ENCODE results near the gene C17orf75. TPM values are rescaled to one million over a fixed set of nuclear protein-coding genes. Genes with fewer than 3 reads are reported as not detected.

C17orf75 gene
- total and polyA plus RNA-seq, 5 donors from 2014 or later, result 6.3 to 11.8 (median 9.5) TPM

GRCh38 chr17:32299580-32300164 lies 42.3 kb downstream of the C17orf75 start:
- Histone ChIP-seq H3K36me3 (ENCODE audit: control insufficient read depth, insufficient read depth, low read length) (no peaks in the 10 kb centered on the region), H3K27me3 (ENCODE audit: control insufficient read depth, insufficient read depth, low read length) (no peaks in the 10 kb centered on the region), H3K4me1 (ENCODE audit: control insufficient read depth, insufficient read depth, low read length, poor library complexity, severe bottlenecking) (no peaks in the 10 kb centered on the region), H3K27ac (ENCODE audit: insufficient read depth, low read length, poor library complexity, severe bottlenecking) (no peak overlapping the region), H3K4me3 (ENCODE audit: low read depth, low read length) (no peak overlapping the region), H3K9me3 (ENCODE audit: control insufficient read depth in 2 of 2, low read length in 2 of 2) (no peaks in the 10 kb centered on the region)
- DNase-seq (no peak), ATAC-seq (ENCODE audit: low read depth in 2 of 2) (no peak)
- no peaks in the 10 kb centered on the region for H3K4me1 Mint-ChIP-seq
- H3K4me3 Mint-ChIP-seq, result no peak overlapping the region
- no peaks in the 10 kb centered on the region for H3K27me3 Mint-ChIP-seq
- H3K9me3 Mint-ChIP-seq, result peaks cover 0 to under 1% (median 0%) of the 10 kb centered on the region in 7 donors
- H3K36me3 Mint-ChIP-seq, result no peaks in the 10 kb centered on the region
- H3K27ac Mint-ChIP-seq, result peak overlapping the region in 1 of 3 donors; percentile 10

GRCh38 chr17:32298721-32299579 lies 43.0 kb downstream of the C17orf75 start:
- Histone ChIP-seq H3K27me3 (ENCODE audit: control insufficient read depth, insufficient read depth, low read length) (no peaks in the 10 kb centered on the region), H3K9me3 (ENCODE audit: control insufficient read depth in 2 of 2, low read length in 2 of 2) (no peaks in the 10 kb centered on the region), H3K4me3 (ENCODE audit: low read depth, low read length) (no peak overlapping the region), H3K4me1 (ENCODE audit: control insufficient read depth, insufficient read depth, low read length, poor library complexity, severe bottlenecking) (no peaks in the 10 kb centered on the region), H3K27ac (ENCODE audit: insufficient read depth, low read length, poor library complexity, severe bottlenecking) (no peak overlapping the region), H3K36me3 (ENCODE audit: control insufficient read depth, insufficient read depth, low read length) (no peaks in the 10 kb centered on the region)
- Mint-ChIP-seq H3K27ac (no peak overlapping the region), H3K36me3 (no peaks in the 10 kb centered on the region), H3K9me3 (no peaks in the 10 kb centered on the region), H3K4me3 (no peak overlapping the region), H3K27me3 (peaks cover 4% of the 10 kb centered on the region), H3K4me1 (no peaks in the 10 kb centered on the region)
- DNase-seq (no peak), ATAC-seq (ENCODE audit: low read depth in 2 of 2) (no peak)

DNA sequence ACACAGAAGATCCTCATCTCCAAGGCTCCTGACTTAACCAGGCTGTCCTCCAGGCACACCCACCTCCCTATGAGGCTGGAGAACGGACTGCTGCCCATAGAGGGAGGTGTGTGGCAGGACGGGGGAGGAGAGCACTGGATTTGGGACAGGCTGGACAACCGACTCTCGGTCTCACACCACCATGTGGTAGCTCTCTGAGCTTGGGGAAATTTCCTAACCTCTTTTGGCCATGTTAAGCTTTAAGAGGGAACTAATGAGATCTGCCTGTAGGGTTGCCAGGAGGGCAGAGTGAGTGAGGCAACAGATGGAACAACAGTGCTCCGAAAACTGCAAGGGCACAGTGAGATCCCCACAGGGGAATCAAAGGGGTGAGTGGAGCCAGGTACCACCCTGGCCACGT lies 43.7 kb downstream of the C17orf75 start:
- Mint-ChIP-seq H3K4me3 (no peak overlapping the region), H3K27me3 (peaks cover 4% of the 10 kb centered on the region), H3K9me3 (no peaks in the 10 kb centered on the region), H3K4me1 (no peaks in the 10 kb centered on the region), H3K36me3 (no peaks in the 10 kb centered on the region), H3K27ac (no peak overlapping the region)
- no peak overlapping the region for H3K4me3 ChIP-seq (ENCODE audit: low read depth, low read length)
- no peaks in the 10 kb centered on the region for H3K4me1 ChIP-seq (ENCODE audit: control insufficient read depth, insufficient read depth, low read length, poor library complexity, severe bottlenecking)
- no peak for DNase-seq
- H3K9me3 ChIP-seq (ENCODE audit: control insufficient read depth in 2 of 2, low read length in 2 of 2), result no peaks in the 10 kb centered on the region
- no peak overlapping the region for H3K27ac ChIP-seq (ENCODE audit: insufficient read depth, low read length, poor library complexity, severe bottlenecking)
- no peak for ATAC-seq (ENCODE audit: low read depth in 2 of 2)
- H3K27me3 ChIP-seq (ENCODE audit: control insufficient read depth, insufficient read depth, low read length), result no peaks in the 10 kb centered on the region
- no peaks in the 10 kb centered on the region for H3K36me3 ChIP-seq (ENCODE audit: control insufficient read depth, insufficient read depth, low read length)

DNA sequence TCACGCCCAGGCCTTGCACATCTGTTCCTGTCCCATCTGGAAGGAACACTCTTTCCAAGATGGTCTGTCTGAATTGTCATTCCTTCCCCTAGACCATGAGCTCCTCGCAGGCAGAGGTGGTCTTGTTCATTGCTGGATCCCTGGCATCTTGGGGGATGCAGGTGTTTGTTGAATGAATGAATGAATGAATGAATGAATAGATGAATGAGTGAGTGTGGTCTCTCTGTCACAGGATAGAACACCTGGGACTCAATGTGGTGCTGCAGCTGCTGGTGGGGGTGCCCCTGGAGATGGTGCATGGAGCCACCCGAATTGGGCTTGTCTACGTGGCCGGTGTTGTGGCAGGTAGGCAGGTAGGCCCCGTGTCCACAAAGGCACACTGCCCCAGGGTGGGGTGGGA lies 44.1 kb downstream of the C17orf75 start:
- DNase-seq, result no peak
- Mint-ChIP-seq H3K27me3 (peaks cover 4% of the 10 kb centered on the region), H3K9me3 (no peaks in the 10 kb centered on the region), H3K36me3 (no peaks in the 10 kb centered on the region), H3K27ac (no peak overlapping the region), H3K4me3 (no peak overlapping the region), H3K4me1 (no peaks in the 10 kb centered on the region)
- Histone ChIP-seq H3K4me3 (ENCODE audit: low read depth, low read length) (no peak overlapping the region), H3K9me3 (ENCODE audit: control insufficient read depth in 2 of 2, low read length in 2 of 2) (no peaks in the 10 kb centered on the region), H3K27me3 (ENCODE audit: control insufficient read depth, insufficient read depth, low read length) (no peaks in the 10 kb centered on the region), H3K27ac (ENCODE audit: insufficient read depth, low read length, poor library complexity, severe bottlenecking) (no peak overlapping the region), H3K4me1 (ENCODE audit: control insufficient read depth, insufficient read depth, low read length, poor library complexity, severe bottlenecking) (no peaks in the 10 kb centered on the region), H3K36me3 (ENCODE audit: control insufficient read depth, insufficient read depth, low read length) (no peaks in the 10 kb centered on the region)
- no peak for ATAC-seq (ENCODE audit: low read depth in 2 of 2)

DNA sequence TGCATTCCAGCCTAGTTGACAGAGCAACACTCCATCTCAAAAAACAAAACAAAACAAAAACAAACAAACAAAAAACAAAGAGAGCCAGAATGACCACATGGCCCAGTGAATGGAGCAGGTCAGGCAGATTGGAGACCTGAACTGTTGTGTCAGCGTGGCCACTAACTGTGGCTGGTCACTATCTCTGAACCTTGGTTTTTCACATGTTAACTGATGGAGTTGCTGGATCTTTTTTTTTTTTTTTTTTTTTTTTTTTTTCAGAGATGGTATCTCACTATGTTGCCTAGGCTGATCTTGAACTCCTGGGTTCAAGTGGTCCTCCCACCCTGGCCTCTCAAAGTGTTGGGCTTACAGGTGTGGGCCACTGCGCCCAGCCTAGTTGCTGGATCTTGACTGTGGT lies 44.5 kb downstream of the C17orf75 start:
- Histone ChIP-seq H3K4me3 (ENCODE audit: low read depth, low read length) (no peak overlapping the region), H3K4me1 (ENCODE audit: control insufficient read depth, insufficient read depth, low read length, poor library complexity, severe bottlenecking) (no peaks in the 10 kb centered on the region), H3K27ac (ENCODE audit: insufficient read depth, low read length, poor library complexity, severe bottlenecking) (no peak overlapping the region), H3K27me3 (ENCODE audit: control insufficient read depth, insufficient read depth, low read length) (no peaks in the 10 kb centered on the region), H3K36me3 (ENCODE audit: control insufficient read depth, insufficient read depth, low read length) (no peaks in the 10 kb centered on the region), H3K9me3 (ENCODE audit: control insufficient read depth in 2 of 2, low read length in 2 of 2) (no peaks in the 10 kb centered on the region)
- Mint-ChIP-seq H3K4me3 (no peak overlapping the region), H3K27ac (no peak overlapping the region), H3K36me3 (no peaks in the 10 kb centered on the region), H3K27me3 (peaks cover 4% of the 10 kb centered on the region), H3K9me3 (no peaks in the 10 kb centered on the region), H3K4me1 (no peaks in the 10 kb centered on the region)
- no peak for DNase-seq
- ATAC-seq (ENCODE audit: low read depth in 2 of 2), result no peak

GRCh38 chr17:32292094-32292493 lies 49.9 kb downstream of the C17orf75 start:
- ATAC-seq (ENCODE audit: low read depth in 2 of 2), result no peak
- H3K27ac Mint-ChIP-seq, result no peak overlapping the region
- H3K4me1 ChIP-seq (ENCODE audit: control insufficient read depth, insufficient read depth, low read length, poor library complexity, severe bottlenecking), result no peaks in the 10 kb centered on the region
- H3K9me3 ChIP-seq (ENCODE audit: control insufficient read depth in 2 of 2, low read length in 2 of 2), result no peaks in the 10 kb centered on the region
- H3K36me3 ChIP-seq (ENCODE audit: control insufficient read depth, insufficient read depth, low read length), result no peaks in the 10 kb centered on the region
- no peaks in the 10 kb centered on the region for H3K27me3 ChIP-seq (ENCODE audit: control insufficient read depth, insufficient read depth, low read length)
- no peak for DNase-seq
- H3K4me3 Mint-ChIP-seq, result peak overlapping the region in 1 of 4 donors; percentile 7
- H3K36me3 Mint-ChIP-seq, result no peaks in the 10 kb centered on the region
- H3K27ac ChIP-seq (ENCODE audit: insufficient read depth, low read length, poor library complexity, severe bottlenecking), result no peak overlapping the region
- no peaks in the 10 kb centered on the region for H3K4me1 Mint-ChIP-seq
- H3K4me3 ChIP-seq (ENCODE audit: low read depth, low read length), result no peak overlapping the region
- H3K9me3 Mint-ChIP-seq, result no peaks in the 10 kb centered on the region
- peaks cover 13% of the 10 kb centered on the region for H3K27me3 Mint-ChIP-seq

DNA sequence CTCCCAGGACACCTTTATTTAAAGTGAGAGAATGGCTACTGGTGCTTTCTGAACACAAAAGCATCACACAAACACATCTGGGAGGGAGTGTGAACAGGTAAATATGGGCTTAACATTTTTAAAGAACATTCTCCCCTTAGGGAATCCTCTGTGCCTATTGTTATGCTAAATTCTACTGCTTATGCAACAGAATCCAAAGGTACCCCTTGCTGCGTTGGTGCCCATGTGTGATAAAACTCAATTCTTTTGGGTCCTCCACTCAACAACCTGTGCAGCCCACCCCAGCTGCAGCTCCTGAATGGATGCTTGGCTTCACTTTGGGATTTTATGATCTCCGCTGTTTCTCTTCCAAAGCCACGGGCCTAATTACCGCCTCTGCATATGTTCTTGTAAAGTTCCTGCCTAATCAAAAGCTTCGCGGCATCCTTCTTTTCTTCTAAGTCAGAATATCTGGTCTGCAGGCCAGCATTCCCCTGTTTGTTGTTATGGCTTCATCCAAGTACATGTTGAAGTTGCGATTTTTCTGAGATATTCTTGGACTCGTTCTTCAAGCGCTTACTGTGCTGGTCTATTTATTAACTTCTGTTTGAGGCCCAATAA lies 52.4 kb downstream of the C17orf75 start:
- Mint-ChIP-seq H3K4me3 (no peak overlapping the region), H3K9me3 (no peaks in the 10 kb centered on the region), H3K36me3 (no peaks in the 10 kb centered on the region), H3K27me3 (peaks cover 18% of the 10 kb centered on the region), H3K27ac (no peak overlapping the region), H3K4me1 (no peaks in the 10 kb centered on the region)
- H3K27me3 ChIP-seq (ENCODE audit: control insufficient read depth, insufficient read depth, low read length), result no peaks in the 10 kb centered on the region
- no peak overlapping the region for H3K27ac ChIP-seq (ENCODE audit: insufficient read depth, low read length, poor library complexity, severe bottlenecking)
- DNase-seq, result no peak
- no peaks in the 10 kb centered on the region for H3K4me1 ChIP-seq (ENCODE audit: control insufficient read depth, insufficient read depth, low read length, poor library complexity, severe bottlenecking)
- no peak for ATAC-seq (ENCODE audit: low read depth in 2 of 2)
- H3K9me3 ChIP-seq (ENCODE audit: control insufficient read depth in 2 of 2, low read length in 2 of 2), result no peaks in the 10 kb centered on the region
- H3K36me3 ChIP-seq (ENCODE audit: control insufficient read depth, insufficient read depth, low read length), result no peaks in the 10 kb centered on the region
- H3K4me3 ChIP-seq (ENCODE audit: low read depth, low read length), result no peak overlapping the region
